Stimulated activated CD8-positive, alpha-beta memory T cell treated with anti-CD3 and anti-CD28 coated beads, Interleukin-12 subunit alpha, Interleukin-12 subunit beta, amount 100 ng/mL, for 24 hours (primary cell): ENCODE results near the gene ABTB2.

Experiments used
- DNase-seq: peaks from one replicate; pipeline ENCODE4 v3.0.0-alpha.2; 2020; ENCODE audit errors: extremely low read depth

Gene ABTB2

GRCh38 chr11:34341931-34342533 is 15.8 kb downstream of the ABTB2 start:
- DNase-seq: no peak

GRCh38 chr11:34341096-34341495 is 16.7 kb downstream of the ABTB2 start:
- DNase-seq: no peak

- no peak for DNase-seq
These were observed 17.2 kb downstream of the ABTB2 start for GRCh38 chr11:34340653-34341052.

GRCh38 chr11:34339149-34340064 is 18.4 kb downstream of the ABTB2 start:
- DNase-seq: no peak

DNA sequence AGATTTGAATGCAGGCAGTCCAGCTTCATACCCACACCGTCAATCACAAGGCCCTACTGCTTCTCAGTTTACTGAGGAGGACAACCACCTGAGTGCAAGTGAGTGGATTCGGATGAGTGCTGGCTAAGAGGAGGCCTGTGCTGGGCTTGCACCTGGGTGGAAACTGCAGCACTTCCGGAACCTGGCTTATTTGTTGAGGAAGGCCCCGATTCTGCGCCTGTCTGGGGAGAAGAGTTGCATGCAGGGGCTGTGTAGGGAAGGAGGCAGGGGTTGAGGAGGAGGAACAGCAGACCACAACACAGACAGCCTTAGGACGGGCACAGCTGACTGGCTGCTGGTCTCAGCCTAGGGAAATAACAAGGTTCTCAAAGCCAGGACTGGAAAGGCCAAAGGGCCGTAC is 20.8 kb downstream of the ABTB2 start:
- no peak for DNase-seq

- no peak for DNase-seq
These were observed 22.0 kb downstream of the ABTB2 start for GRCh38 chr11:34335801-34336200.

DNA sequence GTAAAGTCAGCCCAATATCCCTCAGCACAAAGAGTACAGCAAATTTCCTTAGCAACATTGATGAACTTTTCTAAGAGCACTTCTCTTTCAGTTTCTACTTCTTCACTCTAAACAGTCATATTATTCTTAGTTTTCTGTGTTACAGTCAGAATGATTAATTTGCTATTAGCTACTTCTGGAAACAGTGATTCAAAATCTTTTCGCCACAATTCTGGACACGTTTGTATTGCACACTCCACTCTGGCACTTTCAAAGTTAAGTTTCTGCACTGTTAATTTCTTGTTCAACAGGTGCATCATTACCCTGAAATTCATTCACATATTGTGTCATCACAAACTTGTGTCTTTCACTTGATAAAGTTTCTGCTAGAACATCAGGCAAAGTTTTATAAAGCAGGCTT is 22.5 kb downstream of the ABTB2 start:
- no peak for DNase-seq

DNA sequence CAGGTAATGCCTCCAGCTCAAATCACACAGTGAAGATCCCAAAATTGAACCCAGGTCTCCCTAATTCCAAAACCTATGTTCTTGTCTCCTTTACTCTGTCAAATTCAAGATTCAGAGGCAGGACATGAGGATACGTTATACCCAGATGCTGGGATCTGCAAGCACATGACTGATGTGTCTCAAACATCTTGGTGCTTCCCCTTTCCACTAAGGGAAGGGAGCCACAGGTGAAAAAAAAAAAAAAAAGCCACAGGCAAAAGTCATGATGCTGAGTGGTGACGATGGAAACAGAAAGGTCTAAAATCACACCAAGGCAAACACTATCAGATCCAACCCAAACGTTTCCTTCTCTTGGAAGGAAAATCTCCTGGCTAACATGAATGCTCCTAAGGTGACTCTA is 24.0 kb downstream of the ABTB2 start:
- DNase-seq: no peak

GRCh38 chr11:34332524-34332923 is 25.3 kb downstream of the ABTB2 start:
- no peak for DNase-seq

- no peak for DNase-seq
These were observed 26.1 kb downstream of the ABTB2 start for GRCh38 chr11:34331736-34332135.

DNA sequence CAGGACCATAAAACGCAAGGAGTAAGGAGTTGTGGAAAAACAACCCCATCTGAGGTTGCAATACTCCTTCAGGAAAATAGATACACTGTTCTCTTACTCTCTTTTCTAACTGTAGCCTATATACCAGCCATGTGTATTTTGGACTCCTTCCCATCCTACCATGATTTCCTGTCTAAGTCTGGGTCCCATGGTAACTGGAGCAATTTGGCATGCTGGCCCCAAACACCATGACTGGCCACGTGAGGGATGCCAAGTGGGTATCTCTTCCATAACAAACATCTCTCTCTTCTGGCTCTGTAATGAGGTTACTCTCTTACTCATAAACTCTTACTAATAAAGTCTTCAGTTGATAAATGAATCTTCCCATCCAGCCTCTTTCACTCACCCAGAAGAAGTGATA is 26.5 kb downstream of the ABTB2 start:
- no peak for DNase-seq

GRCh38 chr11:34330653-34331052 is 27.2 kb downstream of the ABTB2 start:
- no peak for DNase-seq

GRCh38 chr11:34329876-34330275 is 27.9 kb downstream of the ABTB2 start:
- no peak for DNase-seq

- DNase-seq: no peak
These were observed 29.2 kb downstream of the ABTB2 start for GRCh38 chr11:34328632-34328910.

- DNase-seq: no peak
These were observed 29.8 kb downstream of the ABTB2 start for GRCh38 chr11:34327804-34328631.

DNA sequence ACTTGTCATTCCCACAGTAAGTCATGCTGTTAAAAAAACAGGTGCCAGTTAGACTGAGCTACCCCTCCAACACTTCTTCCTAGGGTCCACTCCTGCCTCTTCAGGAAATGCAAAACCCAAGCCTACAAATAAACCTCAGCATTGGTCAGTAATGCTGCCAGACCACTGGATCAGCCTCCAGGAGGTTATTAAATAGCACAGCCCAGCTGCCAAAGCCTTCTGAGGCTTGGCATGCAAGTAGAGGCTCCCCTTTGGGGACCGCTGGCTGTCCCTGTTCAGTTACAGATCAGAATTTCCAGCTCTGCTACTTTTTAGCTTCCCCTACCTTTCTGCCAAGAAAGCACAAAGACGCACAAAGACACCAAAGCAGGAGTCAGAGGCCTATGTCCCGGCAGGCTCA is 33.3 kb downstream of the ABTB2 start:
- no peak for DNase-seq

GRCh38 chr11:34323601-34324000 is 34.2 kb downstream of the ABTB2 start:
- no peak for DNase-seq

GRCh38 chr11:34318111-34319037 is 39.4 kb downstream of the ABTB2 start:
- no peak for DNase-seq

GRCh38 chr11:34317666-34318065 is 40.1 kb downstream of the ABTB2 start:
- DNase-seq: no peak

GRCh38 chr11:34317036-34317360 is 40.8 kb downstream of the ABTB2 start:
- DNase-seq: no peak

DNA sequence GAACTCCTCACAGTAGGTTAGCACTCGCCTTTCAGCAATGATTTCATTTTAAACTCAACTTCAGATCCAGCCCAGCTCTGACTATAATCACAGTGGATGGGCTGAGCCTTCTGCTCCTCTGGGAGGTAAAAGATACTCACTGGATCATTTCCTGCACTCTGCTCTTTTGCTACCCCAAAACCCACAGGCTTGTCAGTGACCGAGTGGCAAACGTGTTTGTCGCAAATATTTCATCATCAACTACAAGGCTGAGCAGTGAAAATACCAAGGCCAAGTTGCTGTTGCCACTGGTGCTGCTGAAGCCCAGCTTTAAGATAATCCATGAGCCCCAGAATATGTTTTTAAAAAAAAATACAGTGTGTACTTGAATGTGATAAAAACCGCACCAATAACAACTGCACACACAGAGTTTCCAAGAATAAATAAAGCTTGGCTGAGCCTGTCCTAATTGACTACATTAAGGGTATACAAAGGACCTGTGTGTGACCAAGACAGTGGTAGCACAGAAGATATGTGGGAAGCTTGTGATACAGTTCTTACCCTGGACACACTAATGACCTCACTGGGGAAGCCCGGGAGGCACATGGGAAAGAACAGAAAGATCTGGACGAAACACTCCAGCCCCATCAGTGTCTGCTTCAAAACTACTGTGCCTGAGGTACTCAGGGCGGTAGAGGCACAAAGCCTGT is 41.3 kb downstream of the ABTB2 start:
- DNase-seq: no peak
